Stimulated activated naive CD8-positive, alpha-beta T cell treated with anti-CD3 and anti-CD28 coated beads, Interleukin-15, amount 100 ng/mL, for 72 hours (primary cell): ENCODE measurements around the gene DLEC1.
"Not testable (repeated sequence)": the region's sequence is repeated elsewhere in the genome, so short reads cannot be mapped to it uniquely, and the experiment has no call there.

Experiments
- ATAC-seq: fragments of 150-1000 bp; cut with Tn5 transposase; 2 replicates; pipeline ENCODE4 v1.10.0; 2021; ENCODE audit warnings: mild to moderate bottlenecking, moderate library complexity
- DNase-seq, 2 donors: peaks; one replicate each; pipeline ENCODE4 v3.0.0; 2021 to 2022
- H3K27ac Mint-ChIP-seq, 2 donors: one replicate each; pipeline ENCODE4 v1.8.0; 2022; ENCODE audit warnings: mild to moderate bottlenecking in 2 of 2, mixed read lengths in 2 of 2, moderate library complexity in 2 of 2
- H3K27me3 Mint-ChIP-seq: one replicate; pipeline ENCODE4 v1.8.0; 2022; ENCODE audit warnings: mixed read lengths
- H3K4me1 Mint-ChIP-seq: one replicate; pipeline ENCODE4 v1.8.0; 2022; ENCODE audit warnings: mild to moderate bottlenecking, mixed read lengths
- H3K4me3 Mint-ChIP-seq, 2 donors: one replicate each; pipeline ENCODE4 v1.8.0; 2022; ENCODE audit warnings: mild to moderate bottlenecking in 2 of 2, mixed read lengths in 2 of 2, moderate library complexity in 1 of 2
- H3K9me3 Mint-ChIP-seq, 2 donors: one replicate each; pipeline ENCODE4 v1.8.0; 2022; ENCODE audit warnings: mixed read lengths in 2 of 2

The DLEC1 gene

DNA sequence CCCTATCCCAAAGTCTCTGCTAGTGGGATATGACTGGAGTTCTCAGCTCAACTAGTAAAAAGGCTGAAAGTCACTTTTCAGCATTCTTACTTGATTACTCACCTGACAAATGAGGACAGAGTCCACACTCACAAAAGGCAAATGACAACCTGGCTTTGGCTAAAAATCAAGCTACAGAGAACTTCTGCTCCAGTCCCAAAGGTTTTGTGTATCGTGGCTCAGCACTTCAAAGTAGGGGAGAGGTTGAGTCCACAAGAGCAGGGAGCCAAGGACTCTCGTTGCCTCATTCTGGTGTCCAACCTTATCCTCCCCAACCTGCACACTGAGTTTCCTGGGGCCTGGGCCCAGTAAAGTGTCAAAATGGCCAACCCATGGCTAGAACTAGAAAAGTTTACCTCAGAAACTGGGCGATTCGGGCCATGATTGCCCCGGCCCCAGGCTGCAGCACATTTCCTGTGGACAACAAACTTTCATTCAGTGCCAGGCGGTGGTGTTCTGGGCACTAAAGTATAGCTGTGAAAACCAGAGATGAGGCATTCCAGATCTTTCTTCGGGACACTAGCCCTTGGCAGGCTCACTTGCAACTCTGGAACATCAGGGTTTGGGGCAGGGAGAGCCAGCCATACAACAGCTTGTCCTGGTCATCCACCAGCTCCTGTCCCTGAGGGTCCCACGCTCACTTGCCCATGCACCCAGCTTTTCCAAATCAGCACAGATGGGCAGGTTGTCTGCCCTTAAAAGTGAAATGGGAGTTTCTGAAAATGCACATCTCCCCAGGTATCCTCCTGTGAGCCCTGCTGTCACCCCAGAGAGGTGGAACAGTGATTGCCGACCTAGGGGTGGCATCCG lies 94.8 kb downstream of the DLEC1 start:
- no peaks in the 10 kb centered on the region for H3K27me3 Mint-ChIP-seq

GRCh38 chr3:38134517-38135143 lies 95.6 kb downstream of the DLEC1 start:
- peak overlapping the region in 1 of 2 donors; percentile 60 for H3K27ac Mint-ChIP-seq
- not testable (repeated sequence) for ATAC-seq, DNase-seq, H3K27me3 Mint-ChIP-seq, H3K9me3 Mint-ChIP-seq
- peak overlapping the region; percentile 90 for H3K4me3 Mint-ChIP-seq
- peaks cover 79% of the 10 kb centered on the region for H3K4me1 Mint-ChIP-seq

More for the DNA sequence above, 94.8 kb downstream of the DLEC1 start:
- DNase-seq (no peak), ATAC-seq (no peak)
- Mint-ChIP-seq H3K4me3 (peak overlapping the region in 1 of 2 donors; percentile 13), H3K27ac (peak overlapping the region in 1 of 2 donors; percentile 60), H3K4me1 (peaks cover 83% of the 10 kb centered on the region), H3K9me3 (no peaks in the 10 kb centered on the region)

- not testable (repeated sequence) for H3K27me3 Mint-ChIP-seq, H3K9me3 Mint-ChIP-seq, ATAC-seq
- peak; percentile 19 to 43 for DNase-seq
- H3K4me3 Mint-ChIP-seq: peak overlapping the region; percentile 90
- H3K4me1 Mint-ChIP-seq: peaks cover 83% of the 10 kb centered on the region
- H3K27ac Mint-ChIP-seq: peak overlapping the region; percentile 90 to 91
Observed at GRCh38 chr3:38135621-38136277, 96.7 kb downstream of the DLEC1 start.

- peaks cover 86% of the 10 kb centered on the region for H3K4me1 Mint-ChIP-seq
- peak overlapping the region; percentile 90 for H3K4me3 Mint-ChIP-seq
- peak; percentile 10 for ATAC-seq
- H3K9me3 Mint-ChIP-seq: no peaks in the 10 kb centered on the region
- peak; percentile 19 to 41 for DNase-seq
- peak overlapping the region; percentile 90 to 91 for H3K27ac Mint-ChIP-seq
- no peaks in the 10 kb centered on the region for H3K27me3 Mint-ChIP-seq
Observed at GRCh38 chr3:38136393-38136776, 97.4 kb downstream of the DLEC1 start.

DNA sequence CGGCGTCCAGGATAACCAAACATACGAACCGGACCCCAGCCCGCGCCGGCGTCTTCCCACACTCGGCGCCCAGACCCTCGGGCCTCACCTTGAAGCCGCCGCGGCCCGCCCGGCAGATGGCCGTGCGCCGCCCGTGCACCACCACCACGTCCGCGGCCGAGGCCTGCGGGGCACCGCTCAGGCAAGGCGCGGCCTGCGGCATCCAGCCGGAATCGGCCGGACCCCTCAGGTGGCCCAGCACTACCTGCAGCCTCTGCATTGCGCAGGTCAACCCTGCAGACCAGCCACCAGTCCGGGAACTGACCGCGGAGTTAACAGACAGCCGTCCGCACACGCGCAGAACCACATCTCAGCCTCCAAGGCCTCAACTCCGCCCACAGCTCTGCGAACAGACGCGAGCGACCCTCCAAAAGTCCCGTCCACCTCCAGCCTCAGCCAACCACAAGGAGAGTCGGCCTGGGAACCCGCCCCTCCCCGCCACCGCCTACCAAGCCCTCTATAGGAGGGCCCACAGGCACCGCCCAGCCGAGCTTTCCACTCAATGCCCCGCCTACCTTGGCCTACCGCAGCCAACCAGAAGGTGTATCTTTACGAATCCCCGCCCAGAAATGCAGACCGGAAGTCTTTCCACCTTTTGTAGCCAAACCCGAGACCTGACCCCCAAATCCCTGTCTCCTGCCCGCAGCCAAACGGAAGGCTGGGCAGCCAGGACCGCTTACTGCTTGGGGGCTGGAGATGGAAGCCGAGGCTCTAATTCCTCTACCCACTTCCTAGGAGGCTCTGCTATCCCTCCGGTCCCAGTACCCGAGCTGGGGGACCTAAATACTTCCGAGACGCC lies 98.0 kb downstream of the DLEC1 start, which contains the start of gene ACAA1:
ACAA1 (minus strand) TSS at position 351 of the 838 bp plus-strand sequence; CDS start at position 259, 92 bp downstream.
- Mint-ChIP-seq H3K4me1 (peaks cover 86% of the 10 kb centered on the region), H3K4me3 (peak within 1 kb of the TSS; percentile 90), H3K27me3 (no peaks in the 10 kb centered on the region), H3K9me3 (no peaks in the 10 kb centered on the region), H3K27ac (peak within 1 kb of the TSS; percentile 91 to 97)
- peak; percentile 91 for ATAC-seq
- DNase-seq: peak; percentile 96 to 98

- DNase-seq (peak; percentile 49 to 53), ATAC-seq (peak; percentile 26)
- Mint-ChIP-seq H3K27ac (peak overlapping the region; percentile 91 to 97), H3K4me1 (peaks cover 82% of the 10 kb centered on the region), H3K27me3 (no peaks in the 10 kb centered on the region), H3K9me3 (no peaks in the 10 kb centered on the region), H3K4me3 (peak overlapping the region; percentile 90)
Observed at GRCh38 chr3:38137615-38138348, 98.8 kb downstream of the DLEC1 start.

DNA sequence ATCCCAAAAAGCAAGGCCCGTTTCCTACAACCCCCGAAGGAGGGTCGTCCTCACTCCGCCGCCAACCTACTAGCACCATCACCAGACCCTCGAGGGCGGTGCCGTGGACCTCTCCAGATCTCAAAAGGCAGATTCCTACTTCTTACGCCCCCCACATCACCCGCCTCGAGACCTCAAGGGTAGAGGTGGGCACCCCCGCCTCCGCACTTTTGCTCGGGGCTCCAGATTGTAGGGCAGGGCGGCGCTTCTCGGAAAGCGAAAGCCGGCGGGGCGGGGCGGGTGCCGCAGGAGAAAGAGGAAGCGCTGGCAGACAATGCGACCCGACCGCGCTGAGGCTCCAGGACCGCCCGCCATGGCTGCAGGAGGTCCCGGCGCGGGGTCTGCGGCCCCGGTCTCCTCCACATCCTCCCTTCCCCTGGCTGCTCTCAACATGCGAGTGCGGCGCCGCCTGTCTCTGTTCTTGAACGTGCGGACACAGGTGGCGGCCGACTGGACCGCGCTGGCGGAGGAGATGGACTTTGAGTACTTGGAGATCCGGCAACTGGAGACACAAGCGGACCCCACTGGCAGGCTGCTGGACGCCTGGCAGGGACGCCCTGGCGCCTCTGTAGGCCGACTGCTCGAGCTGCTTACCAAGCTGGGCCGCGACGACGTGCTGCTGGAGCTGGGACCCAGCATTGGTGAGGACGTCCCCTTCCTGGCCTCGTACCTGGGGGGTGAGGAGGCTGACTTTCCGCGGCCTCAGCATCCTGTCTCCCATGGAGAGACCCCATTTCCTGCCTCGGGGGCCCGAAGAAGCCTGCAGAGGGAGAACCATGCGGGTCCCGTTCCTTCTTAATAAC lies 99.6 kb downstream of the DLEC1 start, which contains the start of gene MYD88:
MYD88 (plus strand) TSS at position 313 of the 842 bp plus-strand sequence; CDS start at position 353, 40 bp downstream.
- H3K9me3 Mint-ChIP-seq: no peaks in the 10 kb centered on the region
- ATAC-seq: peak; percentile 69
- DNase-seq: peak; percentile 85 to 87
- H3K27me3 Mint-ChIP-seq: no peaks in the 10 kb centered on the region
- peak within 1 kb of the TSS; percentile 90 for H3K4me3 Mint-ChIP-seq
- peak within 1 kb of the TSS; percentile 91 to 97 for H3K27ac Mint-ChIP-seq
- H3K4me1 Mint-ChIP-seq: peaks cover 75% of the 10 kb centered on the region

DNA sequence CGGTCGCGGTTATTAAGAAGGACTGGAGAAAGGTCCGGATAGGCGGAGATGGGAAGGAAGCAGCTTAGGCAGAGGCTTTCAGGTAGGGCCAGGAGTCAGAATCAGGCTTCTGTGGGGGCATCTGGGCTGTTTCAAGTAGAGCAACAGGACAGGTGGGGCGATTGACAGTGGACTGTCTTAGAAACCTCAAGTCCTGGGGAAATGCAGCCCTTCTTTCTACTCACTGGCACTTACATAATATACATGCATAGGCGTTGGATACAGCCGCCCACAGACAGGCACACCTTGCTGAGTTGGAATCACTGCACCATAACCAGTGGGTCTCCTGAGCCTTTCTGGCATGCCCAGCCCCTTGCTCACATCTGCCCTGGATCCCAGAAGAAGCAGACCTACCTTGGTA lies 100.2 kb downstream of the DLEC1 start:
- Mint-ChIP-seq H3K4me3 (peak overlapping the region; percentile 90), H3K9me3 (no peaks in the 10 kb centered on the region), H3K4me1 (peaks cover 68% of the 10 kb centered on the region), H3K27ac (peak overlapping the region; percentile 91 to 97), H3K27me3 (no peaks in the 10 kb centered on the region)
- ATAC-seq: no peak
- DNase-seq: no peak

DNA sequence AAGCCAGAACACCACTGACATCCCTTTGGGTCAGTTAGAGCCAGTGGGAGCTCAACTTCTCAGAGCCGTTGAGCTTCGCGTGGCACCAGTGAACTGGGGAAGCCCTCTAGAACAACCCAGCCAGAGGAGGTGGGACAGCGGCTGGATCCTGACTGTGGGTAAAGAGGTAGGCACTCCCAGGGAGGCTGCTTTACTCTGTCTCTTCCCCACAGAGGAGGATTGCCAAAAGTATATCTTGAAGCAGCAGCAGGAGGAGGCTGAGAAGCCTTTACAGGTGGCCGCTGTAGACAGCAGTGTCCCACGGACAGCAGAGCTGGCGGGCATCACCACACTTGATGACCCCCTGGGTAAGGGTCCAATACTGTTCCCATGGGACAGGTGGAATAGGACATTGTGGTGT lies 100.6 kb downstream of the DLEC1 start:
- H3K27ac Mint-ChIP-seq: no peak overlapping the region
- no peaks in the 10 kb centered on the region for H3K9me3 Mint-ChIP-seq
- peak overlapping the region; percentile 90 for H3K4me3 Mint-ChIP-seq
- ATAC-seq (no peak), DNase-seq (no peak)
- no peaks in the 10 kb centered on the region for H3K27me3 Mint-ChIP-seq
- peaks cover 65% of the 10 kb centered on the region for H3K4me1 Mint-ChIP-seq

GRCh38 chr3:38140326-38141172 lies 101.5 kb downstream of the DLEC1 start:
- DNase-seq (no peak), ATAC-seq (no peak)
- peaks cover 56% of the 10 kb centered on the region for H3K4me1 Mint-ChIP-seq
- no peaks in the 10 kb centered on the region for H3K27me3 Mint-ChIP-seq
- peak overlapping the region; percentile 49 to 90 for H3K4me3 Mint-ChIP-seq
- no peaks in the 10 kb centered on the region for H3K9me3 Mint-ChIP-seq
- no peak overlapping the region for H3K27ac Mint-ChIP-seq

DNA sequence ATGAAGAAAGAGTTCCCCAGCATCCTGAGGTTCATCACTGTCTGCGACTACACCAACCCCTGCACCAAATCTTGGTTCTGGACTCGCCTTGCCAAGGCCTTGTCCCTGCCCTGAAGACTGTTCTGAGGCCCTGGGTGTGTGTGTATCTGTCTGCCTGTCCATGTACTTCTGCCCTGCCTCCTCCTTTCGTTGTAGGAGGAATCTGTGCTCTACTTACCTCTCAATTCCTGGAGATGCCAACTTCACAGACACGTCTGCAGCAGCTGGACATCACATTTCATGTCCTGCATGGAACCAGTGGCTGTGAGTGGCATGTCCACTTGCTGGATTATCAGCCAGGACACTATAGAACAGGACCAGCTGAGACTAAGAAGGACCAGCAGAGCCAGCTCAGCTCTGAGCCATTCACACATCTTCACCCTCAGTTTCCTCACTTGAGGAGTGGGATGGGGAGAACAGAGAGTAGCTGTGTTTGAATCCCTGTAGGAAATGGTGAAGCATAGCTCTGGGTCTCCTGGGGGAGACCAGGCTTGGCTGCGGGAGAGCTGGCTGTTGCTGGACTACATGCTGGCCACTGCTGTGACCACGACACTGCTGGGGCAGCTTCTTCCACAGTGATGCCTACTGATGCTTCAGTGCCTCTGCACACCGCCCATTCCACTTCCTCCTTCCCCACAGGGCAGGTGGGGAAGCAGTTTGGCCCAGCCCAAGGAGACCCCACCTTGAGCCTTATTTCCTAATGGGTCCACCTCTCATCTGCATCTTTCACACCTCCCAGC lies 102.4 kb downstream of the DLEC1 start:
- no peaks in the 10 kb centered on the region for H3K27me3 Mint-ChIP-seq
- no peak overlapping the region for H3K4me3 Mint-ChIP-seq

DNA sequence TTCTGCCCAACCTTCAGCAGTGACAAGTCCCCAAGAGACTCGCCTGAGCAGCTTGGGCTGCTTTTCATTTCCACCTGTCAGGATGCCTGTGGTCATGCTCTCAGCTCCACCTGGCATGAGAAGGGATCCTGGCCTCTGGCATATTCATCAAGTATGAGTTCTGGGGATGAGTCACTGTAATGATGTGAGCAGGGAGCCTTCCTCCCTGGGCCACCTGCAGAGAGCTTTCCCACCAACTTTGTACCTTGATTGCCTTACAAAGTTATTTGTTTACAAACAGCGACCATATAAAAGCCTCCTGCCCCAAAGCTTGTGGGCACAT lies 102.9 kb downstream of the DLEC1 start:
- Mint-ChIP-seq H3K9me3 (peaks cover 9 to 11% of the 10 kb centered on the region in 2 donors), H3K27ac (no peak overlapping the region), H3K4me3 (no peak overlapping the region), H3K4me1 (peaks cover 47% of the 10 kb centered on the region), H3K27me3 (no peaks in the 10 kb centered on the region)
- ATAC-seq (no peak), DNase-seq (no peak)

More for the DNA sequence above, 102.4 kb downstream of the DLEC1 start:
- DNase-seq (no peak), ATAC-seq (no peak)
- peaks cover 4 to 6% of the 10 kb centered on the region in 2 donors for H3K9me3 Mint-ChIP-seq
- H3K27ac Mint-ChIP-seq: peak overlapping the region in 1 of 2 donors; percentile 69
- H3K4me1 Mint-ChIP-seq: peaks cover 48% of the 10 kb centered on the region
